HepG2 (cell line): ENCODE results near the gene NCOA6.

ENCODE experiments used
- CEBPZ ChIP-seq: IDR thresholded peaks from 2 replicates; pipeline ENCODE4 v1.6.1; 2012; ENCODE audit warnings: low read length, improper control_type of control experiment
- FOXA3 ChIP-seq: IDR thresholded peaks from 2 replicates; pipeline ENCODE4 v1.6.1; 2016; ENCODE audit warnings: missing genetic modification reagents, missing compliant biosample characterization
- FOXK2 ChIP-seq: fragments of 450-650 bp; IDR thresholded peaks from 2 replicates; pipeline ENCODE4 v1.6.1; 2016
- REST ChIP-seq, 2 experiments: IDR thresholded peaks; 2 replicates each; pipeline ENCODE4 v1.6.1; 2011 to 2012; ENCODE audit warnings: low read length in 2 of 2, borderline replicate concordance in 1 of 2, low read depth in 1 of 2, mild to moderate bottlenecking in 1 of 2, moderate library complexity in 1 of 2
- ZBTB2 ChIP-seq: sonication (generic); formaldehyde crosslinking; IDR thresholded peaks from 2 replicates; pipeline ENCODE4 v1.8.0; 2022; ENCODE audit warnings: low read depth, missing genetic modification reagents
- ZIK1 ChIP-seq: sonication (generic); formaldehyde crosslinking; IDR thresholded peaks from 2 replicates; pipeline ENCODE4 v1.5.0; 2020; ENCODE audit warnings: mild to moderate bottlenecking, low read depth, missing genetic modification reagents, borderline replicate concordance
- ZNF121 ChIP-seq: sonication (generic); formaldehyde crosslinking; IDR thresholded peaks from 2 replicates; pipeline ENCODE4 v1.5.0; 2020; ENCODE audit warnings: mild to moderate bottlenecking, missing genetic modification reagents
- ZNF3 ChIP-seq: IDR thresholded peaks from 2 replicates; pipeline ENCODE4 v1.7.0; 2017; ENCODE audit warnings: inconsistent platforms
- ZNF30 ChIP-seq: sonication (generic); formaldehyde crosslinking; IDR thresholded peaks from 2 replicates; pipeline ENCODE4 v1.5.0; 2020; ENCODE audit warnings: mild to moderate bottlenecking, missing genetic modification reagents
- ZNF691 ChIP-seq: sonication (generic); formaldehyde crosslinking; IDR thresholded peaks from 2 replicates; pipeline ENCODE4 v1.4.0; 2020; ENCODE audit warnings: missing genetic modification reagents, low read depth, mild to moderate bottlenecking, borderline replicate concordance

GRCh38 chr20:34743039-34743438 is 82.4 kb downstream of the NCOA6 start:
- no peak for TF ChIP-seq ZNF3 (CRISPR knock-in tag)
- no peak for TF ChIP-seq ZBTB2 (CRISPR knock-in tag)
- no peak for TF ChIP-seq CEBPZ
- no peak for TF ChIP-seq ZNF121 (CRISPR knock-in tag)
- no peak for TF ChIP-seq FOXK2
- no peak for TF ChIP-seq ZNF691
- TF ChIP-seq ZNF30 (CRISPR knock-in tag): no peak
- TF ChIP-seq ZIK1 (CRISPR knock-in tag): no peak
- no peak for TF ChIP-seq FOXA3 (CRISPR knock-in tag)
- no peak for TF ChIP-seq REST (IDR thresholded peaks at IDR 0.05; ENCODE audit: borderline replicate concordance in 1 of 2, low read depth in 1 of 2, low read length in 2 of 2)
